PC-3 (cell line): ENCODE data around the gene IL1RAPL1. TPM values are rescaled to one million over a fixed set of nuclear protein-coding genes. Genes with fewer than 3 reads are reported as not detected.

Experiments used
- ATAC-seq: fragments of 200-7000 bp; cut with Tn5 transposase; 2 replicates; pipeline ENCODE4 v1.9.1; 2020; ENCODE audit warnings: mild to moderate bottlenecking, moderate library complexity
- BruUV-seq: library from RNA; stranded (reverse); fragments of 400-500 nt; replicated peaks from 2 replicates; lab custom pipeline; 2021; lab: Mats Ljungman, UMichigan
- CTCF ChIA-PET: fragments of 300-600 bp; sonication (Branson Sonifier 250); formaldehyde crosslinking; loops from one replicate; lab custom pipeline; 2022; ENCODE audit warnings: antibody characterized with exemption; lab: Charles Lee
- POLR2A ChIA-PET: fragments of 300-600 bp; sonication (Branson Sonifier 250); formaldehyde crosslinking; loops from one replicate; lab custom pipeline; 2022; ENCODE audit warnings: antibody characterized with exemption; ENCODE audit not compliant: unreplicated experiment; lab: Charles Lee
- DNase-seq: peaks from one replicate; pipeline ENCODE4 v3.0.0-alpha.2; 2015
- H2AFZ ChIP-seq: fragments of 300-600 bp; sonication (generic); 2 replicates; pipeline ENCODE4 v1.6.0; 2016; ENCODE audit warnings: antibody characterized with exemption, low read length
- H3F3A ChIP-seq: fragments of 300-600 bp; sonication (generic); one replicate; pipeline ENCODE4 v1.6.0; 2017; ENCODE audit warnings: antibody characterized with exemption, low read length, control low read depth, mild to moderate bottlenecking; ENCODE audit not compliant: unreplicated experiment
- H3K27ac ChIP-seq: fragments of 300-600 bp; sonication (generic); 2 replicates; pipeline ENCODE4 v1.5.1; 2016; ENCODE audit warnings: mild to moderate bottlenecking, low read length
- H3K27me3 ChIP-seq: fragments of 300-600 bp; sonication (generic); 2 replicates; pipeline ENCODE4 v1.6.1; 2016; ENCODE audit warnings: low read length, mixed read lengths
- H3K36me3 ChIP-seq: fragments of 300-600 bp; sonication (generic); 2 replicates; pipeline ENCODE4 v1.6.1; 2016; ENCODE audit warnings: low read depth, mixed run types, low read length, mixed read lengths
- H3K4me1 ChIP-seq: fragments of 300-600 bp; sonication (generic); 2 replicates; pipeline ENCODE4 v1.5.1; 2016; ENCODE audit warnings: low read length; ENCODE audit not compliant: insufficient read depth
- H3K4me2 ChIP-seq: fragments of 300-600 bp; sonication (generic); 2 replicates; pipeline ENCODE4 v1.6.0; 2016; ENCODE audit warnings: low read length
- H3K4me3 ChIP-seq: fragments of 300-600 bp; sonication (generic); 2 replicates; pipeline ENCODE4 v1.5.1; 2016; ENCODE audit warnings: mild to moderate bottlenecking, low read length, mixed read lengths
- H3K79me2 ChIP-seq: fragments of 300-600 bp; sonication (generic); 2 replicates; pipeline ENCODE4 v1.6.1; 2017; ENCODE audit warnings: low read length, mixed read lengths
- H3K9ac ChIP-seq: fragments of 300-600 bp; sonication (generic); 2 replicates; pipeline ENCODE4 v1.6.0; 2016; ENCODE audit warnings: mild to moderate bottlenecking, low read length
- H3K9me2 ChIP-seq: fragments of 300-600 bp; sonication (generic); replicated peaks from 2 replicates; pipeline ENCODE4 v1.6.1; 2016; ENCODE audit warnings: mixed run types, low read length, mixed read lengths
- H3K9me3 ChIP-seq: fragments of 300-600 bp; sonication (generic); 2 replicates; pipeline ENCODE4 v1.6.1; 2016; ENCODE audit warnings: low read length, mixed read lengths
- H4K20me1 ChIP-seq: fragments of 300-600 bp; sonication (generic); 2 replicates; pipeline ENCODE4 v1.6.1; 2016; ENCODE audit warnings: low read length, mixed read lengths
- EZH2 ChIP-seq: fragments of 300-600 bp; sonication (generic); IDR thresholded peaks from one replicate; pipeline ENCODE4 v1.6.1; 2017; ENCODE audit warnings: antibody characterized with exemption, mild to moderate bottlenecking, low read length; ENCODE audit not compliant: unreplicated experiment
- EZH2phosphoT487 ChIP-seq: fragments of 300-600 bp; sonication (generic); IDR thresholded peaks from 2 replicates; pipeline ENCODE4 v1.6.1; 2018; ENCODE audit warnings: mild to moderate bottlenecking, antibody characterized with exemption, low read length, borderline replicate concordance
- intact Hi-C: fragments of 100-400 bp; cut with micrococcal nuclease; formaldehyde crosslinking; loops from 2 replicates; pipeline ENCODE4 v1.9.0; 2023
- total RNA-seq: library from RNA; depleted of rRNA; stranded (reverse); fragments of >200 nt; gene quantifications from 2 replicates; pipeline ENCODE4 v1.2.3, GENCODE V29; 2014
- TF ChIP-seq, protein P1 (sequence below): fragments of 300-600 bp; sonication (generic); conservative IDR thresholded peaks from 2 replicates; pipeline ENCODE4 v1.5.1; 2017; ENCODE audit warnings: antibody characterized with exemption, low read depth, mild to moderate bottlenecking, low read length

IL1RAPL1 gene
- total RNA-seq, 1 experiment from 2014 or later, result 0.44 TPM

DNA sequence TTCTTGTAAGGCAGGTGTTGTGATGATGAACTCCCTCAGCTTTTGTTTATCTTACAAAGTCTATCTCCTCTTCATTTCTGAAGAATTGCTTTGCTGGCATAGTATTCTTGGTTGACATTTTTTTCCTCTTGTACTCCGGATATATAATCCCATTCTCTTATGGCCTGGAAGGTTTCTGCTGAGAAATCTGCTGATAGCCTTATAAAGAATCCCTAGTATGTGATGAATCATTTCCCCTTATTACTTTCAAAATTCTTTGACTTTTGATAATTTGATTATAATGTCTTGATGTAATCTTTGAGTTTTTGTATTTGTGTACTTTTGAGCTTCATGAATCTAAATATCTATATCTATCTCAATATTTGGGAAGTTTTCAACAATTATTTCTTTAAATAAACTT is 972.8 kb downstream of the IL1RAPL1 start:
- no peak overlapping the region for H3K9ac ChIP-seq
- no peak overlapping the region for H3K4me2 ChIP-seq
- H3K9me2 ChIP-seq, result no peaks in the 10 kb centered on the region
- no peak overlapping the region for H3K27ac ChIP-seq
- intact Hi-C loops, result no loop called here
- no peak overlapping the region for H2AFZ ChIP-seq
- H3K9me3 ChIP-seq, result peaks cover 5% of the 10 kb centered on the region; the same call in 1 of the 2 replicates
- no peaks in the 10 kb centered on the region for H3F3A ChIP-seq
- no peaks in the 10 kb centered on the region for H3K79me2 ChIP-seq
- DNase-seq, result no peak
- CTCF ChIA-PET, result no interaction called here
- no peak overlapping the region for H3K4me3 ChIP-seq
- POLR2A ChIA-PET, result no interaction called here
- BruUV-seq, result no TSS peak
- H3K4me1 ChIP-seq, result no peaks in the 10 kb centered on the region
- TF ChIP-seq EZH2 (no peak), EZH2phosphoT487 (no peak)
- TF ChIP-seq, protein P1, sequence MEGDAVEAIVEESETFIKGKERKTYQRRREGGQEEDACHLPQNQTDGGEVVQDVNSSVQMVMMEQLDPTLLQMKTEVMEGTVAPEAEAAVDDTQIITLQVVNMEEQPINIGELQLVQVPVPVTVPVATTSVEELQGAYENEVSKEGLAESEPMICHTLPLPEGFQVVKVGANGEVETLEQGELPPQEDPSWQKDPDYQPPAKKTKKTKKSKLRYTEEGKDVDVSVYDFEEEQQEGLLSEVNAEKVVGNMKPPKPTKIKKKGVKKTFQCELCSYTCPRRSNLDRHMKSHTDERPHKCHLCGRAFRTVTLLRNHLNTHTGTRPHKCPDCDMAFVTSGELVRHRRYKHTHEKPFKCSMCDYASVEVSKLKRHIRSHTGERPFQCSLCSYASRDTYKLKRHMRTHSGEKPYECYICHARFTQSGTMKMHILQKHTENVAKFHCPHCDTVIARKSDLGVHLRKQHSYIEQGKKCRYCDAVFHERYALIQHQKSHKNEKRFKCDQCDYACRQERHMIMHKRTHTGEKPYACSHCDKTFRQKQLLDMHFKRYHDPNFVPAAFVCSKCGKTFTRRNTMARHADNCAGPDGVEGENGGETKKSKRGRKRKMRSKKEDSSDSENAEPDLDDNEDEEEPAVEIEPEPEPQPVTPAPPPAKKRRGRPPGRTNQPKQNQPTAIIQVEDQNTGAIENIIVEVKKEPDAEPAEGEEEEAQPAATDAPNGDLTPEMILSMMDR, result no peak
- ATAC-seq, result no peak
- no peaks in the 10 kb centered on the region for H3K27me3 ChIP-seq
- no peaks in the 10 kb centered on the region for H3K36me3 ChIP-seq
- no peaks in the 10 kb centered on the region for H4K20me1 ChIP-seq

DNA sequence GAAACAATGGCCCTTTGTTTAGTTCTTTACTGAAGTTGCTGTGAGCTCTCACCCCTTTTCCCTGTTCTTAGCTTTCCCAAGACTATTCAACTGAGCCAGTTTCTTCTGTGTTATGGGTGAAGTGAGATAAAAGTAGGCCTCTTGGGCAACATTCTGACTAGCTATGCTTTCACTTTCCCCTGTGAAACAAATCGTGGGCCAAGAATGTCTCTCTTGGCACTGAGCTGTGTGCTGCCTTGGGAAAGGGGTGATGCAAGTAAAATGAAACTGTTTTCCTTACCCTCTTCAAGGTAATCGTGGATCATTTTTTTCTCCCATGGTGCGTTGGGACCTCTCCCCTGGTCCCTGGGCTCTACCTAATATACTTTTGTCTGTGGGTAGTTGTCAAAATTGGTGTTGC is 974.2 kb downstream of the IL1RAPL1 start:
- TF ChIP-seq EZH2, result no peak
- TF ChIP-seq, protein P1, result no peak
- TF ChIP-seq EZH2phosphoT487, result no peak
- CTCF ChIA-PET, result no interaction called here
- Histone ChIP-seq H3K4me3 (no peak overlapping the region), H2AFZ (no peak overlapping the region), H3K9me3 (peaks cover 5% of the 10 kb centered on the region; the same call in 1 of the 2 replicates), H3K79me2 (no peaks in the 10 kb centered on the region), H3K36me3 (no peaks in the 10 kb centered on the region), H3K9ac (no peak overlapping the region), H3K4me2 (no peak overlapping the region), H3K27me3 (no peaks in the 10 kb centered on the region), H3K4me1 (no peaks in the 10 kb centered on the region), H3K27ac (no peak overlapping the region), H3K9me2 (no peaks in the 10 kb centered on the region), H4K20me1 (no peaks in the 10 kb centered on the region), H3F3A (no peaks in the 10 kb centered on the region)
- no peak for DNase-seq
- BruUV-seq, result no TSS peak
- ATAC-seq, result no peak
- POLR2A ChIA-PET, result no interaction called here
- intact Hi-C loops, result no loop called here

DNA sequence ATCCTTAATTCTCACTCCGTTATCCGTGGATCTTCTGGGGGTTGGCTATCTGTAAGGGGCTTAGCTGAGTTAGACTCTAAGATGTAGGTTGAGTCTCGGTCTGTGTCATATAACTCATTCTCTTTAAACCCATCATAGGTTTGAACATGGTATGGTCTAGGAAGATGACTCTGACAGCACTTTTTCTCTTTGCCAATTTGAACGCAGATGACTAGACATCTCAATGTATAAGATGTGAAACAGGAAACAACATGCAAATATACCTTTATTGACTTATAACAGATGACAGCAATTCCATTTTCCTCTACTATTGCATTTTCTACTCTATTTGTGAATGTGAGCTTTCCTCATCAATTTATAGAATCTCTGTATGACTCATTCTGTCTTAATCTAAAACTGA is 993.3 kb downstream of the IL1RAPL1 start:
- Histone ChIP-seq H3F3A (no peaks in the 10 kb centered on the region), H3K79me2 (no peaks in the 10 kb centered on the region), H3K4me1 (no peaks in the 10 kb centered on the region), H3K36me3 (no peaks in the 10 kb centered on the region), H3K4me2 (no peak overlapping the region), H3K9me2 (no peaks in the 10 kb centered on the region), H3K4me3 (no peak overlapping the region), H4K20me1 (no peaks in the 10 kb centered on the region), H2AFZ (no peak overlapping the region), H3K9me3 (no peaks in the 10 kb centered on the region), H3K27me3 (no peaks in the 10 kb centered on the region), H3K9ac (no peak overlapping the region), H3K27ac (no peak overlapping the region)
- TF ChIP-seq, protein P1, result no peak
- TF ChIP-seq EZH2 (no peak), EZH2phosphoT487 (no peak)
- intact Hi-C loops, result no loop called here
- CTCF ChIA-PET, result no interaction called here
- DNase-seq, result no peak
- POLR2A ChIA-PET, result no interaction called here
- BruUV-seq, result no TSS peak
- ATAC-seq, result no peak
